T-helper 2 cell (primary cell): ENCODE measurements around the gene TBRG4.

Experiments
- DNase-seq, 5 experiments: peaks; one replicate each; pipeline versions ENCODE4 v3.0.0 to v3.0.0-alpha.2; 2012 to 2022

Gene TBRG4

DNA sequence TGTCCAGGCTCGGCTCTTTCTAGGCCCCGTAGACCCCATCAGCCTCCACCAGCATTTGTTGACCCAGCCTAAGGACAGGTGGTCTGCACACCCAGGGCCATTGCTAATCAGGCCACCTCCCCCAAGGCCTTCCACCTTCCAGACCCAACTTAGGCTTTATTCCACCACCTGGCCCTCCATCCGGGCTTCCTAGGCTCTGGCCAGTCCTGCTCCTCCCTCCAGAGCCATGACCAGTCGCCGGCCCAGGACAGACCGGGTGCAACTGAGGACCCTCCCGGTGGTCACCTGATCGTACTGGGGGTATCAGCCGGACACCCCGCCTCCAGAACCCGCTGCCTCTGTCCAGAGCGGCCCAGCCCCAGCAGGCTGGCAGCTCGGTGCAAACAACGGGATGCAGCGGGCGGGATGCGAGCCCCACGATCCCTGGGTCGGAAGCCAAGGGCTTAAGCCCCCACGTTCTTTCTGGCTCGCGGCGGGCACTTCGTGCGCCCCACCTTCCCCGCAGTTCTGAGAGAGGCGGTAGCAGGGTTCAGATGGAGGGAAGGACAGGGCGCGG, 23.3 kb downstream of the TBRG4 start:
- DNase-seq, result no peak

DNA sequence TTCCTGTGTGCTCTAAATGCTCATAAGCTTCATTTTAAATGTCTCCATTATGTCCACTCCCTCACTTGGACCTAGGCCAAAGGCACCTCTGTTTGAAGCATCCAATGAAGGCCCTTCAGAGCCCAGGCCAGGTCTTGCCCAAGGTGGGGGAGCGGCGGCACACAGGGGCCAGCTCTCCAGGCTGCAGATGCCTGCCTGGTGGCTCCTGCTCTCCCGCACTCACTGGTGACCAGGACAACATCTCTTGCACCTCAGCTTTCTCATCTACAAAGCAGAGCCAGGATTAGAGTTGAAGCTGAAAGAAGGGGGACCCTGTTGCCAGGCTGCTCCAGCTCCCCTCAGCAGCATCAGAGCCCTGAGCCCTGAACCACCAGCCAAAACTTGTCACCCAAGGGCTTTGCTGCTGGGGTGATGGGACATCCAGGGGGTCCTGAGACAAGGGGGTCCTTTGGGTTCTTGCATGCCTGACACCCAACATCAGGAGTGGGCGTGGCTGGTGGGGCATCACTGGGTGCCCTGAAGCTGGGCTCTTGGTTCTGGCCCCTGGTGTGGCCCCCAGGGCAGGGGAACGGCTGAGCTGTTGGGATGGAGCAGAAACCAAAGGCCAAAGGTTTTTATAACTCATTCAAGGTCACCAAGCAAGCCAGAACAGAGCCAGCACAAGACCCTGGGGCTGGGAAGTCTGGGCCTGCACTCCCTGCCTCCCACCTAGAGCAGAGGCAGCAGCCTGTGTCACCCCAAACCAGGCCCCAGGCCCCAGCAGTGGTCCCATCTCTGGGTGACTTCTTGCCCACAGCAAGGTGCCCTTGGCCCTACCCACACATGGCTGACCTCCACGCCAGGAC, 24.0 kb downstream of the TBRG4 start:
- no peak for DNase-seq

DNA sequence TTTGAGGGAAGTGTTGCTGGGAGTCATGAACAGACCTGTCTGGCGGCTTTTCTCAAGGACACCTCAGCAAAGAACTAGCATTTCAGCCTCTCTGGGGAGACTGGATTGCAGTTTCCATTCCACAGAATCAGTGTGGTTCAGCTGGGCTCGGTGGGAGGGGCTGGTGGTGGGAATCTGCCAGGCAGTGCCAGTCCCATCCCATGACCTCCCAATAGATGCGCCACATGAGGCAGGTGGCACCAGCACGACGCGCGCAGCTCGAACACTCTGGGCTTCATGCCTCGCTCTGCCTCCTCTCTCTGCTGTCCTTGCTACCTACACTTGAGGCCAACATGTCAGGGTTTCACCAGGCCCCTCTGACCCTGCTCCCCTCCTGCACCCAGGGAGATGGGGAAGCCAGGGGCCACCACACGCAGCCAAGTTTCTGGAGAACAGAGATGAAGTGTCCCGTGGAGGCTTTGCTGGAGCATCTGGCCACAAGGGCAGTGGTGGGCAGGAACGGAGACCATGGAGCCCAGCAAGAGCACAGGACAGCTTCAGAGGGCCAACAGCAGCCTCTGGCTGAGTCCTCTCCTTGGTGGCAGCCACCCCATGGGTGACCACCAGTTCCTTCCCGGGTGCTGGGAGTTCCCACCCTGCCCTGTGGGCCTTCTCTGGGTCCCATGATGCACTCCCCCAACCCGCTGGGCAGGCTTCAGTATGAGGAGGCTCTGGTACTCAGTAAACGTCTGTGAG, 25.0 kb downstream of the TBRG4 start:
- no peak for DNase-seq

DNA sequence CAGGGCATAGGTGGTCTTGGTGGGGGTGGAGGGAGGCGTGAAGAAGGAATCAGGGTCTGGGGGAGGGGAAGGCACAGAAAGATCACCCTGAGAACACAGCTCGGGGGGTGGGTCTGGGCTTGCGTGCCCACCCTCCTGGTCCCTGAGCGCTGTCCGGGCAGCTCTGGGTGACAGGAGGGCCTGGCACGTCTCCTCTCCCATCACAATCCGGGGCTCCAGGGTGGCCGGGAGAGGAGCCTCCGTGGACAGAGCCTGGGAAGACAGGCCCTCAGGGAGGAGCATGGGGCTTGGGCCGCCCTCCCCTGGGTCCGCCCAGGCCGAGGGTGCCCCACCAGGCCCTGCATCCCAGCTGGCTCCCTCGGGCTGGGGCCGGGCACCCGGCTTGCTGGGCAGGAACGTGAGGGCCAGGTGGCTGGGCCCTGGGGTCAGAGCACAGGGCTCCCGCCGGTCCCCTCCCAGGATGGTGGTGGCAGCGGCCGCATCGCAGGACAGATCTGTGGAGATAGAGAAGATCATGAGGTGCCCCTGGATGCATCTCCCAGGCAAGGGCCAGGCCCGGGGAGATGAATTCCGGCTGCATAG, 25.8 kb downstream of the TBRG4 start:
- DNase-seq, result no peak

DNA sequence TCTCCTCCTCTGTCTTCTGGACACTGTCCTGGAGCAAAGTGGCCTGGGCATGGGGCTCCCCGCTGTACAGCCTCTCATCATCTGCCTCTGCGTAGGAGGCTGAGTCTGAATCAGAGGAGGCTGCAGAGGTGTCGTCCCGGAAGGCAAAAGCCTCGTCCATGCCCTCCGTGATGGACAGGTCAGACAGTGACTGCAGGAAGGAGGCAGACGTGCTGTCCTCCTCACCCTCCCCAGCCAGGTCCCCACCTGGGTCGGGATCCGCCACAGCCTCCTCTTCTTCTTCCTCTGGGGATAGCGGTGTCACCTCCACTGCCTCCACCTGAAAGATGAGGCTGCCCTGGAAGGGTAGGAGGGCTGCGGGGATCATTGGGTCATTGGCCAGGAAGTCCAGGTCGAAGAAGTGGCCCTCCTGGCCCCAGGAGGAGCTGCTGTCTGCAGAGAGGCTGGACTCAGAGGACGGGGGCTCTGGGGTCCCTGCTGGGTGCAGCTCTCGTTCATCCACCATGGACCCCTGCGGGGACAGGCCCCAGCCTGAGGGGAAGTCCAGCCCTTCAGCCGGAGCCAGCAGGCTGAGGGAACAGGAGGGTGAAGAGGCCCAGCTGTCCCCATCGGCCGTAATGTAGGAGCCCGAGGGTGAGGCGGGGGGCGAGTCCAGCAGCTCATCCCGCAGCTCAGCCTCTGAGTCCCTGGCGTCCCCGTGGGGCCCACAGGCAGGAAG, 26.4 kb downstream of the TBRG4 start:
- DNase-seq, result no peak

DNA sequence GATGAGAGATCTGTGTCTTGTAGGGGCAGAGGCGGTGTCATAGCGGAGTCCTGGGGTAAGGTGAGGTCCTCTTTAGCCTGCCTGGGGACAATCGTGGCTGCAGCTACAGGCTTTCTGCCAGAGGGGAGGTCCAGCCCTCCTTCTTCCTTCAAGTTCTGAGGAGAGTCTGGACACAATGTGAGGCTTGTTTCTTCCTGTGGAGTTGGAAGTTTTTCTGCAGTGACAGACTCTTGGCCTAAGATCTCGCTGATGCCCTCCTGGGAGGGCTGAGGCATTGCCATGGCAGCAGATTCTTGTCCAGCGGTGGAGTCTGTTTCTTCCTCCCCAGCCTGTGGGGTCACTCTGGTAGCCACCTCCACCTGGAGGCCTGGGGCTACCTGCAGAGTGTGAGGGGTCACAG, 27.2 kb downstream of the TBRG4 start:
- no peak for DNase-seq

DNA sequence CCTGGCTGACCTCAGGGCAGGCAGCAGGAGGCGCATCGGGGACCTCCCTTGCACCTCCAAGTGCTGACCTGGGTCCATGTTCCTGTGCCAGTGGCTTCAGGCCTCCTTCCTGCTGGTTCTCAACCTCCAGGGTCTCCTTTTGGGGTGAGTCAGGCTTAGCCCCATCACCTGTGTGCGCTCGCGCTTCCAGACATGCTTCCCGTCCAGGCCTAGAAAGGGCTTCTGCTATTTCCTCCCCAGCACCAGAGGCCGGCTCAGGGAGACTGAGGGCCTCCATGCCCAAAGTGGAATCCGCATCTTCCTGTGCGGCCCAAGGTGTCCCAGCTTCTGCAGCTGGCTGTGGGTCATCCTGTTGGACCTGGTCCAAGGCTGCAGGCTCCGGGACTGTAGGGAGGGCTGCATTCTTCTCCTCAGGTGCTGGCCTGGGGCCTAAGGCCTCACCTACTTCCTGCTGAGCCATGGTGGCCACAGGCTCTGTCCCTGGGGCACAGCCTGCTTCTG, 28.6 kb downstream of the TBRG4 start:
- no peak for DNase-seq

DNA sequence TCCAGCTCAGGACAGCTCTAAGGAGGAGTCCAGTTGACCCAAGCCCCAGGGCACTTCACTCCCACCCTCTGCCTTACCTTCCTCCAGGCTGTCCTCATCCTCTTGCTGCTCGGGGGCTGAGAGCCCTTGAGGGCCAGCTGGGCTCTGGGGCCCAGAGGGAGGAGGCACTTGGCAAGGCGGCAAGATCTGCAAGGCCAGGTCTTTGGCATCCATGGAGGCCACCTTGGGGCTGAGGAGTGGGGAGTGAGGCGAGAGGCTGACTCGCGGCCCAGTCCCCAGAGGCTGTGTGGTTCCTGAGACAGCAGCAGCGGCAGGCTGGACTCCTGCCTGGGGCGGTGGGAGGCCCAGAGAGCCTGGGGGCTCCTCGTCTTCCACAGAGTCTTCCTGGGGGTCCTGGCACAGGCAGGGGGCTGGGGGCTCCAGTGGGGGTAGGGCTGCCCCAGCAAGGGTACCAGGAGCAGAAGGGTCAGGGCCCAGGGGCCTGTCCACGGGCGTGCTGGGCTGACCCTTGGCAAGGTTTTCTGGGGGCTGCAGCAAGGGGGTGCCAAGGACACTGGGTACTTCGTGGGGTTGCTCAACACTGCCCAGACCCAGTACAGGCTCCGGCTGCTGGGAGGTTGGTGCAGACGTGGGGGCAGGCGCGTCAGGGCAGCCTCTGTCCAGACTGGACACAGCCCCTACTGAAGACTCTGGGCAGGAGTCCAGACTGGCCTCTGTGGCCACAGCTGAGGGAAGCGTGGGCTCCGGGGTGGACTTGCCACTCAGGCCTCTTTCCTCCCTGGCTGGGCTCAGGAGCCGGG, 29.3 kb downstream of the TBRG4 start:
- DNase-seq, result no peak

DNA sequence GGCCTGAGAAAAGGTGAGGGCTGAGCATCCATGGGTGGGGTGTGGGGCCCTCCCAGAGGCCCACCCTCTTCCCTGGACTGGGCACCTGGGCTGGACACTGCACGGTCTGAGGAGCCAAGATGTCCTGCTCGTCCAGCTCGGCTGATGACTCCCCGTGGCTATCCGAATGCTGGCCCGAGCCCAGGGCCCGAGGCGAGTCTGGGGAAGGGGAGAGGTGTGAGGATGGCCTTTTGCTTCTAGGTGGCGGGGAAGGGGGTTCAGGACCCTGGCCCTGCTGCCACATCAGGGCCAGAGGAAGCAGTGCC, 29.9 kb downstream of the TBRG4 start:
- no peak for DNase-seq

DNA sequence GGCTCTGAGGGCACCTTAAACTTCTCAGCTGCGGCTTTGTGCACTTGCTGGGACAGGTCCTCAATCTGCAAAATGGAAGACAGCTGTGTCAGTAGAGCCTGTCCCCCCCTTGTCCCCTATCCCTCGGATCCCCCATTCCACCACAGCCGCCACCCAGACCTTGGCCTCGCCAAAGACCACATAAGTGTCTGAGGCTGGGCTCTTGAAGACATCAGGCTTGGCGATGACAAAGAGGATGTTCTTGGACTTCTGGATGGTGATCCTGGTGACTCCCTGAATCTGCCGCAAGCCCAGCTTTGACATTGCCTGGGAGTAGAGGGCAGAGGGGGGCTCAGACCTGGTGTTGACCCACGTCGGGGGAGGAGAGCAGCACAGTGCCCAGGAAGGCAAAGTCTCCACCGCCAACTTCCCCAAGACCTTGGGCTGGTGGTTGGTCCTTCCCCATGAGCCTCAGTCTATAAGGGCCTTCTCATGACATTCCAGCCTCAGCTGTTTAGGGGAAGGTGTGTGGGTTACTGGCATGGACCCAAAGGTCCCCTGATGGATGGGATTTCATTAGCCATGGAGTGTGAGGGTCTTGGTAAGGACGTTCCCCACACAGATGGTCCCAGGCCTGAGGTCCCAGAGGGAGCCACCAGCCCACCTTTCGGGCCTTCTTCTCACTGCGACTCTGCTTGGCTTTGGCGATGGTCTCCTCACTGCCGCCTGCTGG, 30.4 kb downstream of the TBRG4 start:
- no peak for DNase-seq

DNA sequence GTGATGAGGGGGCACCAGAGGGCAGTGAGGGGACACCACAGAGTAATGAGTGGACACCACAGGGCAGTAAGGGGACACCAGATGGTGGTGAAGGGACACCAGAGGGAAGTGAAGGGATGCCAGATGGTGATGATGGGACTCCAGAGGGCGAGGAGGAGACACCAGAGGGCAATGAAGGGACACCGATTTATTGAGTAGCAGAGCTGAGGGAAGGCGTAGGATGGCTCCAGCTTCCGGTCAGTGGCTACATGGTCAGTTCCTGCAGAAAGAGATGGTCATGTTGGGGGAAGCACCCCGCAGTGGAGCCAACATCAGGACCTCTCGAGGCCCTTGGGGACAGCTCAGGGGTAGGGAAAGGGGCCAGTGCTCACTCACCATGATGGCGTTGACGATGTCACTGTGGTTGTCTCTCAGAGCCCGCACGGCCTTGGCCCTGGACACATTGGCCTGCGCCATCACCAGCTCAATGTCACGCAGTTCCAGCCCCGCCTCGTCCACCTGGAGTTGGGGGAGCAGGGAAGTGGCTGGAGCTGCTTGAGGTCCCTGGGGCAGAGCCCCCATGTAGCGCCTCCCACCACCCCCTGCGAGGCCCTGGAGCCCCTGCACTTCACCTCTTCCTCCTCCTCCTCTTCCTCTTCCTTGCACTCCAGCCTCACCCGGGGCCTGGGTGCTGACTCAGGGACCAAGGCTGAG, 31.1 kb downstream of the TBRG4 start:
- peak in 1 of 5 experiments; percentile 18 for DNase-seq

DNA sequence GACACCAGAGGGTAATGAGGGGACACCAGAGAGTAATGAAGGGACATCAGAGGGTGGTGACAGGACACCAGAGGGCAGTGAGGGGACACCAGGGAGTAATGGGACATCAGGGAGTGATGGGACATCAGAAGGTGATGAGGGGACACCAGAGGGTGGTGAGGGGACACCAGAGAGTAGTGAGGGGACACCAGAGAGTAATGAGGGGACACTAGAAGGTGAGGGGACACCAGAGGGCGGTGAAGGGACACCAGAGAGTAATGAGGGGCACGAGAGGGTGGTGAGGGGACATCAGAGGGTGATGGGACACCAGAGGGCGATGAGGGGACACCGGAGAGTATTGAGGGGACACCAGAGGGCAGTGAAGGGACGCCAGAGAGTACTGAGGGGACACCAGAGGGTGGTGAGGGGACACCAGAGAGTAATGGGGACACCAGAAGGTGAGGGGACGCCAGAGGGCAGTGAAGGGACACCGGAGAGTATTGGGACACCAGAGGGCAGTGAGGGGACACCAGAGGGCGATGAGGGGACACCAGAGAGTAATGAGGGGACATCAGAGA, 33.3 kb downstream of the TBRG4 start:
- DNase-seq, result peak in 1 of 5 experiments; percentile 15

DNA sequence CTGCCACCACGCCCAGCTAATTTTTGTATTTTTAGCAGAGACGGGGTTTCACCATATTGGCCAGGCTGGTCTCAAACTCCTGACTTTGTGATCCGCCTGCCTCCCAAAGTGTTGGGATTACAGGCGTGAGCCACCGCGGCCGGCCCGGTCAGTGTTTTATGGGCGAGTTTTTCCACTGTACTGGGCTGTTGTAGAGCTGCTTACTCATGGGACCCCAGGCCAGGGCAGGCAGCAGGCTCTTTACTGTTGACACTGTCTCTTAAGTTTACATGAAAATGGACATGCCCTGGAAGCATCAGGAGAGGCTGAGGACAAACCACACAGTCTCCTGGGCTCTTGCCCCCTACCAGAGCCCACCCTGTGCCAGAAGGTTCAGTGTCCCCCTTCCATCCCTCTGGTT, 33.9 kb downstream of the TBRG4 start:
- DNase-seq, result no peak

DNA sequence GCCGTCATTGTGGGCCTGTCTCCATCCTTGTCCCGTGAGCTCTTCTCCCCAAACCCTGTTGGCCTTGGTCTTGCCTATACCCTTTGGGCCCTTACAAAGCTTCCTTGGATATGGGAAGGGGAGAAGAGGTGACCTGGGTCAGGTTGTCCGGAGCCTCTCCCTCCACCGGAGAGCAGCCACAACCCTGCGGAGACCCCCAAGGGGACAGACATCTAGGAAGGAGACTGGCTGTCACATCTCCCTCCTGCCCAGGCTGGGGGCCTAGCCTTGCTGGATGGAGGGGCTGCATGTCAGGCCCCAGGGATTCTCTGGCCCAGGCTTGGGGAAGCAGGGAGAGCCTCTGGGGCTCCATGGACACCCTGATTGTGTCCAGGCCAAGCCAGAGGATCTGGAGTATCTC, 34.6 kb downstream of the TBRG4 start:
- no peak for DNase-seq

DNA sequence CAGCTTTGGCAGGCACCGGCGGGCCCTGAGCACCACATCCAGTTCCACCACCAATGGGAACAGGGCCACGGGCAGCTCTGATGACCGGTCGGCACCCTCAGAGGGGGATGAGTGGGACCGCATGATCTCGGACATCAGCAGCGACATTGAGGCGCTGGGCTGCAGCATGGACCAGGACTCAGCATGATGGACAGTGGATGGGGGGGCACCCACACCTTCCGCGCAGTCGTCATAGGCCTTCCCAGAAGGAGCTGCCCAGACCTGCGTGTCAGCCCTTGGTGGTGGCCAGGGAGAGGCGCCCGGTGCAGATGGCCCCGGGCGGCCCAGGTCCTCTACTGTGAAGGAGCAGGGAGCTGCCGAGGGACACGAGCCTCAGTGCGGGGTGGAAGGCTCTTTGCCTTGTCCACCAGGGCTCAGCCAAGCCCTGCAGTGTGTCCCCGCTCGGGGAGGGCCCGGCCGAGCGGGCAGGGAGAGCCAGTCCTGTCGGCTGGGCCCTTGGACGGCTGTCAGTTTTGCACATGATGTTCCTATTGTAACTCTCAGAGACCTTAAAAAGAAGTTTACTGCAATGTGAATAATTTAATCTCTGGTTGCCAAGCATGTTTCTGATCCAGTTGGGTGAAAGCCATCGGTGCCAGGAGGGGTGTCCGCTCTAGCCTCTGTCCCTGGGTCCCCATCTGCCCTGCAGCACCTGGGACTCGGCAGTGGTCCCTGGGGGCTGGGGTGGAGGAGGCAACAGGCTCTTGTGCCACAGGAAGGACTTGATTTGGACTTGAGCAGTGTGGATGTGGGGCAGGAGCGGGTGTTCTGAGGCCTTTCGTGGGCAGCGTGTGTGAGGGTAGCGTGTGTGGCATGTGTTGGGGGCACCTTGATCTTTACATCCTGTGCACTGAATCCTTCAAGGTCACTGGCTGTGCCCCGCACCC, 35.4 kb downstream of the TBRG4 start:
- DNase-seq, result no peak

DNA sequence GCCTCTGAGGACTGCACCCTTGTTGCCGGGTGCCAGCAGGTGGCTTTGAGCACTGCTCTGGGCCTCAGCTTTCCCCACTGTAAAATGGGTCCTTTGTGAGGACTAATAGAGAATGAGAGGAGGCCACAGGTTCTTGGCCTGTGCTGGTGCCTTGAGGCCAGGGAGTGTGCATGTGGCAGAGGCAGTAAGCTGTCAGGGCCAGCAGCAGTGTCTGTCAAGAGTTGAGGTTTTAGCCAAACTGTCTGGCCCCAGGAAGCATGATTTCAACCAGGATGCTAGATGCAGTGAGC, 36.2 kb downstream of the TBRG4 start:
- DNase-seq, result no peak

DNA sequence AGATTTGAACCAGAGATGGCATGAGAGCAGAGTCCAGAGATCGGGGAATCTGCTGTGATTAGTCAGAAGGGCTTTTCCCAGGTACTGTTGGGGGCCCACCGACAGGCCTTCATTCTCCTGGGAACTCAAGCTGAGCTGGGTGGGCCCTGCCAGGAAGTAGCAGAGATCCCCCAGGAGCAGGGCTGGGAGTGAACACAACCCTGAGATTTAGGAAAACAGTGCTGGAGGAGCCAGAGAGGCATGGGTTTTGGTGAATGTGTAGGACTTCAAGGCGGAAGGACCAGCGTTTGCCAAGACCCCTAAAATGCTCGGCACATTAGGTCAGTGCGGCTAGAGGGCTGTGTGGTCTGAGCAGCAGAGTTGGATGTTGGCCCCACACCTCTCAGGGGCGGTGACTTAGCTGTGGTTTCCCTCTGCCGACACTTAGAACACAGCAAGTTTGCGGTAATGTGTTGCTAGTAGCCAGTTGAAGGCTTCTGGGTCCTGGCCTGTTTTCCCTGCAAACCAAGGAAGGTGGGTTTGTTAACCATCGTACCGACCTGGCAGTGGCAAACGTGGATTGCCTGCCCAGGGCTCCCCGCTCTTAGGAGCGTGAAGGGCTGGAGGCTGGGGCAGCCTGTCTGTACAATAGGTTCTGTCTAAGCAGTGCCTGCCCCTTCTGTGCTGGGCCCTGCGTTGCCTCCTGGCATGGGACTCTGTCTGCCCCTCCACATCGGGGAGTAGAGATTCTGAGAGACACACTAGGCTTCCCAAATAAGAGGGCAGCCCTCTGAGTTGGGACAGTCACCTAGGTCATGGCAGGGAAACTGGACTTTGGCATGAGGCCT, 36.8 kb downstream of the TBRG4 start:
- no peak for DNase-seq

DNA sequence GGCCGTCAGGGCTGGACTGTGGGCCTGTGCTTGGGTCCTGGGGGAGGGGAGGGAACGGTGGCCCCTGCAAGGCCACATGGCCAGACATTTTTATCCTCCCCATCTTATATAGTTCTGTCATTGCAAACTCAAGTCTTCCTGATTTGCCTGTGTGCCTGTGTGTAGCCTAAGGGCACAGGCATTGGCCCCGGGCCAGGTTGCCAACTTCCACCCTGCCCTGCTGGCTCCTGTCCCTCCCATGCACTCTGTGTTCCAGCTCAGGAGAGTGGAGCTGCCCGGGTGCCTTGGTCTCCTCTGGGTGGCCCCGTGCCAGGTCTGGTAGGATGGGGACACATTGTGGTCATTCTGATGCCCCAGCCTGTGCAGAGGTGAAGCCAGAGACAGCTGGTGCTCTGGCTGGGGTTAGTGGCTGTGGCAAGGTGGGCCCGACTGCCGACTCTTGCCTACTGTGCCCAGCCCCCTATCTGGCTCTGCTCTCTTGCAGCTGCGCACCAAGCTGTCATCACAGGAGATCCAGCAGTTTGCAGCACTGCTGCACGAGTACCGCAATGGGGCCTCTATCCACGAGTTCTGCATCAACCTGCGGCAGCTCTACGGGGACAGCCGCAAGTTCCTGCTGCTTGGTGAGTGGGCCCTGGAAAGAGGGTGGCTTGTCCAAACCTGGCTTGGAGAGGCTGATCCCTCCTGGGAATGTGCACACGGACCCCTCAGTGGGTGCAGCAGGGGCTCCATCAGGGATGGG, 37.5 kb downstream of the TBRG4 start:
- no peak for DNase-seq
